Ovary (tissue), 3 donors: ENCODE results near the gene AFAP1.

Experiments used
- EP300 ChIP-seq: sonication (generic); formaldehyde crosslinking; IDR thresholded peaks from one replicate; pipeline ENCODE4 v1.6.1; 2017; ENCODE audit warnings: antibody characterized with exemption
- POLR2A ChIP-seq: fragments of 450-650 bp; IDR thresholded peaks from one replicate; pipeline ENCODE4 v1.6.1; 2017; ENCODE audit warnings: antibody characterized with exemption, mild to moderate bottlenecking, moderate library complexity
- TF ChIP-seq, protein P1 (sequence below), 3 donors: fragments of 450-650 bp in 2 of 3; fragments of 200-600 bp in 1 of 3; IDR thresholded peaks; one replicate each; pipeline versions ENCODE4 v1.5.1 to v1.8.0; 2016 to 2022; ENCODE audit warnings: antibody characterized with exemption in 3 of 3, mild to moderate bottlenecking in 1 of 3
- donor health status: DM: no; HTN: no; CAD: no.

DNA sequence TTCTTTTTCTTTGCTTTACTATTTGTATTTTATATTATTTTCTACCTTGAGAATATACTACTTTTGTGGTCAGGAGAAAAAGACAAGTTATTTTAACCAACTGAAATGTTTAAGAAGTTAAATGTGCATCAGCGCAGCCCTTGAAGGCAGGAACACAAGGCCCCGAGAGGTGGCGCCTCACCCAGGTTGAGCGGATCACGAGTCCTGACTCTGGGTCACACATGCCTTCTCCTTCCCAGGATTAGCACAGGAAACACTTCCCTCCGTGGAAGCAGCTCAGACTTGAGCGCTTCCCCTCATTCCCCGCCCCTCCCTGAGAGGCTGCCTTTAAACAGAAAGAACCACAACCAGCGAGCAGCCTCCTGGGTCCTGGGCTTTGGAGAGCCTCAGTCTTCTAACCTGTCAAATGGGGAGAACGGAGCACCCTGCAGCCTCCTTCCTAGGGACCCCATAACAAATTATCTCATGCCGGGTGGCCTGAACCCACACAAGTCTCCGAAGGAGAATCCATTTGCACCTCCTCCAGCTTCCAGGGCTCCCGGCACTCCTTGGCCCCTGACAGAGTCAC, 217.6 kb downstream of the AFAP1 start:
- no peak for TF ChIP-seq POLR2A
- TF ChIP-seq, protein P1, sequence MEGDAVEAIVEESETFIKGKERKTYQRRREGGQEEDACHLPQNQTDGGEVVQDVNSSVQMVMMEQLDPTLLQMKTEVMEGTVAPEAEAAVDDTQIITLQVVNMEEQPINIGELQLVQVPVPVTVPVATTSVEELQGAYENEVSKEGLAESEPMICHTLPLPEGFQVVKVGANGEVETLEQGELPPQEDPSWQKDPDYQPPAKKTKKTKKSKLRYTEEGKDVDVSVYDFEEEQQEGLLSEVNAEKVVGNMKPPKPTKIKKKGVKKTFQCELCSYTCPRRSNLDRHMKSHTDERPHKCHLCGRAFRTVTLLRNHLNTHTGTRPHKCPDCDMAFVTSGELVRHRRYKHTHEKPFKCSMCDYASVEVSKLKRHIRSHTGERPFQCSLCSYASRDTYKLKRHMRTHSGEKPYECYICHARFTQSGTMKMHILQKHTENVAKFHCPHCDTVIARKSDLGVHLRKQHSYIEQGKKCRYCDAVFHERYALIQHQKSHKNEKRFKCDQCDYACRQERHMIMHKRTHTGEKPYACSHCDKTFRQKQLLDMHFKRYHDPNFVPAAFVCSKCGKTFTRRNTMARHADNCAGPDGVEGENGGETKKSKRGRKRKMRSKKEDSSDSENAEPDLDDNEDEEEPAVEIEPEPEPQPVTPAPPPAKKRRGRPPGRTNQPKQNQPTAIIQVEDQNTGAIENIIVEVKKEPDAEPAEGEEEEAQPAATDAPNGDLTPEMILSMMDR (IDR thresholded peaks at IDR 0.05) = no peak
- TF ChIP-seq EP300 = no peak
